H1 (cell line): ENCODE measurements around the gene AGTR1. TPM values are rescaled to one million over a fixed set of nuclear protein-coding genes. Genes with fewer than 3 reads are reported as not detected.

Source experiments
- BRCA1 ChIP-seq: IDR thresholded peaks from 2 replicates; pipeline ENCODE4 v1.6.1; 2012; ENCODE audit warnings: low read depth, low read length, improper control_type of control experiment
- CBX8 ChIP-seq: fragments of 300-800, 300-1000 bp; sonication (generic); IDR thresholded peaks from 2 replicates; pipeline ENCODE4 v1.7.1; 2016; ENCODE audit warnings: low read depth, low read length, borderline replicate concordance
- CTBP2 ChIP-seq: IDR thresholded peaks from 2 replicates; pipeline ENCODE4 v1.7.0; 2011; ENCODE audit warnings: borderline replicate concordance, mild to moderate bottlenecking, moderate library complexity, mixed read lengths, low read length; ENCODE audit not compliant: insufficient read depth, insufficient read length
- HDAC2 ChIP-seq, 2 experiments: fragments of 300-600 bp in 1 of 2; sonication (generic) in 1 of 2; IDR thresholded peaks; 2 replicates each; pipeline ENCODE4 v1.6.1; 2011 to 2012; ENCODE audit warnings: low read depth in 2 of 2, low read length in 2 of 2, mild to moderate bottlenecking in 2 of 2, moderate library complexity in 2 of 2, borderline replicate concordance in 1 of 2, inconsistent platforms in 1 of 2
- RXRA ChIP-seq: IDR thresholded peaks from 2 replicates; pipeline ENCODE4 v1.6.1; 2011; ENCODE audit warnings: low read depth, mild to moderate bottlenecking, low read length, moderate library complexity; ENCODE audit not compliant: insufficient read depth
- SIN3A ChIP-seq, 2 experiments: IDR thresholded peaks in 1 of 2; conservative IDR thresholded peaks in 1 of 2; 2 replicates each; pipeline ENCODE4 v1.6.1; 2011 to 2012; ENCODE audit warnings: low read length in 2 of 2, improper control_type of control experiment in 1 of 2, low read depth in 1 of 2, mild to moderate bottlenecking in 1 of 2
- SUZ12 ChIP-seq: fragments of 200-600 bp; sonication (generic); IDR thresholded peaks from 2 replicates; pipeline ENCODE4 v1.6.1; 2012; ENCODE audit warnings: mild to moderate bottlenecking, inconsistent platforms, low read length, moderate library complexity, mixed read lengths
- polyA plus RNA-seq, 7 experiments: library from polyadenylated mRNA; depleted of rRNA in 3 of 7; stranded (reverse) in 5 of 7; unstranded in 2 of 7; fragments of >200 nt in 5 of 7; fragments of 200-250 nt in 2 of 7; gene quantifications; 1 replicate in 5 of 7; 2 replicates in 1 of 7; 4 replicates in 1 of 7; pipeline versions ENCODE4 v1.2.1 to v1.2.3, GENCODE V29; 2011 to 2013; ENCODE audit warnings: missing spikeins in 2 of 7, mixed read lengths in 2 of 7
- total RNA-seq: library from RNA; stranded (reverse); fragmentation: NEBNext Ultra II Directional; extraction: Animal tissue kit (Norgen Biotek cat#: 25700); gene quantifications from 2 replicates; pipeline ENCODE4 v1.2.1, GENCODE V29; 2021
- TF ChIP-seq, protein P1 (sequence below): fragments of 300-600 bp; sonication (generic); IDR thresholded peaks from 2 replicates; pipeline ENCODE4 v1.7.1; 2012; ENCODE audit warnings: low read length, moderate library complexity, mild to moderate bottlenecking, inconsistent platforms; ENCODE audit not compliant: insufficient replicate concordance

Gene AGTR1
- total and polyA plus RNA-seq, 2 of the 8 experiments (the other 6 are each of a cell fraction or from before 2014, with no cell fraction given) = 0.03 TPM; not detected in 1

DNA sequence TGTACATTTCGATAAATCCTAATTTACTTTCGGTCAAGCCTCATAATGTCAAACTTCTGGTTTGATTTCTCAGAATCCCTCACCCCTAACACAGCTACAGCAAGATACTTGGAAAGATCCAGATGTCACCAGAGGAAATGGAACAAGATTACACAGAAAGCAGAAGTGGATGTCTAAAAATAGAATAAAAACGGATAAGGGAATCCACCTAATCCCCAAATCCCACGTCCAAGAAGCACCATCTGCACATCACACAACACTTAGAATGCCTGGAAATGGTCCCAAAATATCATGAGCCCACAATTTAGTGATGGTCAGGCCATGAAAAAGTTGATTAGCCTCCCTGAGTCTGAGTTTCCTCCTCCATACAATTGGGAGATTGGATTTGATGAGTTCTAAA lies 61.7 kb downstream of the AGTR1 start (continued):
- TF ChIP-seq, protein P1, sequence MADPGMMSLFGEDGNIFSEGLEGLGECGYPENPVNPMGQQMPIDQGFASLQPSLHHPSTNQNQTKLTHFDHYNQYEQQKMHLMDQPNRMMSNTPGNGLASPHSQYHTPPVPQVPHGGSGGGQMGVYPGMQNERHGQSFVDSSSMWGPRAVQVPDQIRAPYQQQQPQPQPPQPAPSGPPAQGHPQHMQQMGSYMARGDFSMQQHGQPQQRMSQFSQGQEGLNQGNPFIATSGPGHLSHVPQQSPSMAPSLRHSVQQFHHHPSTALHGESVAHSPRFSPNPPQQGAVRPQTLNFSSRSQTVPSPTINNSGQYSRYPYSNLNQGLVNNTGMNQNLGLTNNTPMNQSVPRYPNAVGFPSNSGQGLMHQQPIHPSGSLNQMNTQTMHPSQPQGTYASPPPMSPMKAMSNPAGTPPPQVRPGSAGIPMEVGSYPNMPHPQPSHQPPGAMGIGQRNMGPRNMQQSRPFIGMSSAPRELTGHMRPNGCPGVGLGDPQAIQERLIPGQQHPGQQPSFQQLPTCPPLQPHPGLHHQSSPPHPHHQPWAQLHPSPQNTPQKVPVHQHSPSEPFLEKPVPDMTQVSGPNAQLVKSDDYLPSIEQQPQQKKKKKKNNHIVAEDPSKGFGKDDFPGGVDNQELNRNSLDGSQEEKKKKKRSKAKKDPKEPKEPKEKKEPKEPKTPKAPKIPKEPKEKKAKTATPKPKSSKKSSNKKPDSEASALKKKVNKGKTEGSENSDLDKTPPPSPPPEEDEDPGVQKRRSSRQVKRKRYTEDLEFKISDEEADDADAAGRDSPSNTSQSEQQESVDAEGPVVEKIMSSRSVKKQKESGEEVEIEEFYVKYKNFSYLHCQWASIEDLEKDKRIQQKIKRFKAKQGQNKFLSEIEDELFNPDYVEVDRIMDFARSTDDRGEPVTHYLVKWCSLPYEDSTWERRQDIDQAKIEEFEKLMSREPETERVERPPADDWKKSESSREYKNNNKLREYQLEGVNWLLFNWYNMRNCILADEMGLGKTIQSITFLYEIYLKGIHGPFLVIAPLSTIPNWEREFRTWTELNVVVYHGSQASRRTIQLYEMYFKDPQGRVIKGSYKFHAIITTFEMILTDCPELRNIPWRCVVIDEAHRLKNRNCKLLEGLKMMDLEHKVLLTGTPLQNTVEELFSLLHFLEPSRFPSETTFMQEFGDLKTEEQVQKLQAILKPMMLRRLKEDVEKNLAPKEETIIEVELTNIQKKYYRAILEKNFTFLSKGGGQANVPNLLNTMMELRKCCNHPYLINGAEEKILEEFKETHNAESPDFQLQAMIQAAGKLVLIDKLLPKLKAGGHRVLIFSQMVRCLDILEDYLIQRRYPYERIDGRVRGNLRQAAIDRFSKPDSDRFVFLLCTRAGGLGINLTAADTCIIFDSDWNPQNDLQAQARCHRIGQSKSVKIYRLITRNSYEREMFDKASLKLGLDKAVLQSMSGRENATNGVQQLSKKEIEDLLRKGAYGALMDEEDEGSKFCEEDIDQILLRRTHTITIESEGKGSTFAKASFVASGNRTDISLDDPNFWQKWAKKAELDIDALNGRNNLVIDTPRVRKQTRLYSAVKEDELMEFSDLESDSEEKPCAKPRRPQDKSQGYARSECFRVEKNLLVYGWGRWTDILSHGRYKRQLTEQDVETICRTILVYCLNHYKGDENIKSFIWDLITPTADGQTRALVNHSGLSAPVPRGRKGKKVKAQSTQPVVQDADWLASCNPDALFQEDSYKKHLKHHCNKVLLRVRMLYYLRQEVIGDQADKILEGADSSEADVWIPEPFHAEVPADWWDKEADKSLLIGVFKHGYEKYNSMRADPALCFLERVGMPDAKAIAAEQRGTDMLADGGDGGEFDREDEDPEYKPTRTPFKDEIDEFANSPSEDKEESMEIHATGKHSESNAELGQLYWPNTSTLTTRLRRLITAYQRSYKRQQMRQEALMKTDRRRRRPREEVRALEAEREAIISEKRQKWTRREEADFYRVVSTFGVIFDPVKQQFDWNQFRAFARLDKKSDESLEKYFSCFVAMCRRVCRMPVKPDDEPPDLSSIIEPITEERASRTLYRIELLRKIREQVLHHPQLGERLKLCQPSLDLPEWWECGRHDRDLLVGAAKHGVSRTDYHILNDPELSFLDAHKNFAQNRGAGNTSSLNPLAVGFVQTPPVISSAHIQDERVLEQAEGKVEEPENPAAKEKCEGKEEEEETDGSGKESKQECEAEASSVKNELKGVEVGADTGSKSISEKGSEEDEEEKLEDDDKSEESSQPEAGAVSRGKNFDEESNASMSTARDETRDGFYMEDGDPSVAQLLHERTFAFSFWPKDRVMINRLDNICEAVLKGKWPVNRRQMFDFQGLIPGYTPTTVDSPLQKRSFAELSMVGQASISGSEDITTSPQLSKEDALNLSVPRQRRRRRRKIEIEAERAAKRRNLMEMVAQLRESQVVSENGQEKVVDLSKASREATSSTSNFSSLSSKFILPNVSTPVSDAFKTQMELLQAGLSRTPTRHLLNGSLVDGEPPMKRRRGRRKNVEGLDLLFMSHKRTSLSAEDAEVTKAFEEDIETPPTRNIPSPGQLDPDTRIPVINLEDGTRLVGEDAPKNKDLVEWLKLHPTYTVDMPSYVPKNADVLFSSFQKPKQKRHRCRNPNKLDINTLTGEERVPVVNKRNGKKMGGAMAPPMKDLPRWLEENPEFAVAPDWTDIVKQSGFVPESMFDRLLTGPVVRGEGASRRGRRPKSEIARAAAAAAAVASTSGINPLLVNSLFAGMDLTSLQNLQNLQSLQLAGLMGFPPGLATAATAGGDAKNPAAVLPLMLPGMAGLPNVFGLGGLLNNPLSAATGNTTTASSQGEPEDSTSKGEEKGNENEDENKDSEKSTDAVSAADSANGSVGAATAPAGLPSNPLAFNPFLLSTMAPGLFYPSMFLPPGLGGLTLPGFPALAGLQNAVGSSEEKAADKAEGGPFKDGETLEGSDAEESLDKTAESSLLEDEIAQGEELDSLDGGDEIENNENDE = no peak
- TF ChIP-seq HDAC2 (IDR thresholded peaks at IDR 0.05; ENCODE audit: borderline replicate concordance in 1 of 2, low read depth in 2 of 2, low read length in 2 of 2) = no peak
- no peak for TF ChIP-seq CBX8
- TF ChIP-seq RXRA = no peak
- no peak for TF ChIP-seq CTBP2
- TF ChIP-seq SIN3A (conservative IDR thresholded peaks at IDR 0.05 in 1 of 2, IDR thresholded peaks at IDR 0.05 in 1 of 2; ENCODE audit: low read depth in 1 of 2, low read length in 2 of 2) = no peak
- no peak for TF ChIP-seq BRCA1
- TF ChIP-seq SUZ12 = no peak
